ENCODE measurements around the gene OPHN1. TPM values are rescaled to one million over a fixed set of nuclear protein-coding genes. Genes with fewer than 3 reads are reported as not detected.
"Not testable (repeated sequence)": the region's sequence is repeated elsewhere in the genome, so short reads cannot be mapped to it uniquely, and the experiment has no call there.

The OPHN1 gene
- total RNA-seq, 2 experiments from 2014 or later = not detected

DNA sequence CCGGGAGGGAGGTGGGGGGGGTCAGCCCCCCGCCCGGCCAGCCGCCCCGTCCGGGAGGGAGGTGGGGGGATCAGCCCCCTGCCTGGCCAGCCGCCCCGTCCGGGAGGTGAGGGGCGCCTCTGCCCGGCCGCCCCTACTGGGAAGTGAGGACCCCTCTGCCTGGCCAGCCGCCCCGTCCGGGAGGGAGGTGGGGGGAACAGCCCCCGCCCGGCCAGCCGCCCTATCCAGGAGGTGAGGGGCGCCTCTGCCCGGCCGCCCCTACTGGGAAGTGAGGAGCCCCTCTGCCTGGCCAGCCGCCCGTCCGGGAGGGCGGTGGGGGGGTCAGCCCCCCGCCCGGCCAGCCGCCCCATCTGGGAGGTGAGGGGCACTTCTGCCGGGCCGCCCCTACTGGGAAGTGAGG is 106.5 kb downstream of the OPHN1 start:
- H3K4me3 Mint-ChIP-seq; CTCF ChIA-PET; H3K27me3 Mint-ChIP-seq (ENCODE audit: low read depth); H3K27ac Mint-ChIP-seq; intact Hi-C loops (cut with micrococcal nuclease); H3K9me3 Mint-ChIP-seq; H3K36me3 Mint-ChIP-seq (ENCODE audit: low read depth); DNase-seq; H3K4me1 Mint-ChIP-seq (ENCODE audit: low read depth): not testable (repeated sequence)

DNA sequence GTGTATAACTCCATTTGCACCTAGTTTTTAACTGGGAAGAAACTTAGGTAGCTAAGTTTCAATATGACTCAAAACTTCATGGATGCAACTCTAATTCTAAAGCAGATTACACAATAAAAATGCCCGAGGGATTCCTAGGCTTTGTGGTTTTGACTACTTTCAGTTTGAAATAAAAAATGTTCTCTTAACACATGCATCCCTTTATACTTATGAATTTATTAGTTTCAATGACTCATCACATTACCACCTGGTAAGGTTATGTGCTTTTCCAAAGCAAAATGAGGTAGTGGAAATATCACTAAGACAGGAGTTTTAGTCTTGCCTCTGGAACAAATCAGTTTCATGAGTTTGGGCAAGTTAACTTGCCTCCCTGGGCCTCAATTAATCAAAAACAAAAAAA is 125.5 kb downstream of the OPHN1 start:
- no peak overlapping the region for H3K4me3 Mint-ChIP-seq
- H3K27ac Mint-ChIP-seq = no peak overlapping the region
- intact Hi-C loops (cut with micrococcal nuclease) = no loop called here
- no peaks in the 10 kb centered on the region for H3K9me3 Mint-ChIP-seq
- no peaks in the 10 kb centered on the region for H3K36me3 Mint-ChIP-seq (ENCODE audit: low read depth)
- DNase-seq = no peak
- no peaks in the 10 kb centered on the region for H3K4me1 Mint-ChIP-seq (ENCODE audit: low read depth)
- CTCF ChIA-PET = no interaction called here
- H3K27me3 Mint-ChIP-seq (ENCODE audit: low read depth) = no peaks in the 10 kb centered on the region

GRCh38 chrX:68304602-68305001 is 128.7 kb downstream of the OPHN1 start:
- DNase-seq = no peak
- H3K27me3 Mint-ChIP-seq (ENCODE audit: low read depth) = no peaks in the 10 kb centered on the region
- no peaks in the 10 kb centered on the region for H3K36me3 Mint-ChIP-seq (ENCODE audit: low read depth)
- no peak overlapping the region for H3K27ac Mint-ChIP-seq
- intact Hi-C loops (cut with micrococcal nuclease) = no loop called here
- no peaks in the 10 kb centered on the region for H3K4me1 Mint-ChIP-seq (ENCODE audit: low read depth)
- H3K4me3 Mint-ChIP-seq = no peak overlapping the region
- CTCF ChIA-PET = no interaction called here
- no peaks in the 10 kb centered on the region for H3K9me3 Mint-ChIP-seq

GRCh38 chrX:68299898-68300297 is 133.4 kb downstream of the OPHN1 start:
- no peaks in the 10 kb centered on the region for H3K4me1 Mint-ChIP-seq (ENCODE audit: low read depth)
- intact Hi-C loops (cut with micrococcal nuclease) = no loop called here
- CTCF ChIA-PET = interaction anchor here (0.6 kb wide), 1 partner anchor 132 kb away, joined by 3 read pairs; no protein-coding TSS in a partner anchor
- H3K4me3 Mint-ChIP-seq = no peak overlapping the region
- DNase-seq = no peak
- H3K9me3 Mint-ChIP-seq = no peaks in the 10 kb centered on the region
- H3K36me3 Mint-ChIP-seq (ENCODE audit: low read depth) = no peaks in the 10 kb centered on the region
- no peaks in the 10 kb centered on the region for H3K27me3 Mint-ChIP-seq (ENCODE audit: low read depth)
- no peak overlapping the region for H3K27ac Mint-ChIP-seq

GRCh38 chrX:68292471-68292870 is 140.8 kb downstream of the OPHN1 start:
- Mint-ChIP-seq H3K4me3 (no peak overlapping the region), H3K27me3 (ENCODE audit: low read depth) (no peaks in the 10 kb centered on the region), H3K4me1 (ENCODE audit: low read depth) (no peaks in the 10 kb centered on the region), H3K27ac (no peak overlapping the region), H3K9me3 (no peaks in the 10 kb centered on the region), H3K36me3 (ENCODE audit: low read depth) (no peaks in the 10 kb centered on the region)
- no peak for DNase-seq
- CTCF ChIA-PET = no interaction called here
- intact Hi-C loops (cut with micrococcal nuclease) = no loop called here

GRCh38 chrX:68288127-68288526 is 145.2 kb downstream of the OPHN1 start:
- CTCF ChIA-PET = no interaction called here
- Mint-ChIP-seq H3K36me3 (ENCODE audit: low read depth) (no peaks in the 10 kb centered on the region), H3K27me3 (ENCODE audit: low read depth) (no peaks in the 10 kb centered on the region), H3K4me3 (no peak overlapping the region), H3K27ac (no peak overlapping the region), H3K4me1 (ENCODE audit: low read depth) (no peaks in the 10 kb centered on the region), H3K9me3 (no peaks in the 10 kb centered on the region)
- DNase-seq = no peak
- intact Hi-C loops (cut with micrococcal nuclease) = no loop called here

GRCh38 chrX:68287419-68287818 is 145.9 kb downstream of the OPHN1 start:
- H3K27me3 Mint-ChIP-seq (ENCODE audit: low read depth) = no peaks in the 10 kb centered on the region
- no peaks in the 10 kb centered on the region for H3K9me3 Mint-ChIP-seq
- no peaks in the 10 kb centered on the region for H3K4me1 Mint-ChIP-seq (ENCODE audit: low read depth)
- H3K27ac Mint-ChIP-seq = no peak overlapping the region
- no peak for DNase-seq
- intact Hi-C loops (cut with micrococcal nuclease) = no loop called here
- CTCF ChIA-PET = no interaction called here
- H3K4me3 Mint-ChIP-seq = no peak overlapping the region
- no peaks in the 10 kb centered on the region for H3K36me3 Mint-ChIP-seq (ENCODE audit: low read depth)

GRCh38 chrX:68286980-68287379 is 146.3 kb downstream of the OPHN1 start:
- Mint-ChIP-seq H3K9me3 (no peaks in the 10 kb centered on the region), H3K4me1 (ENCODE audit: low read depth) (no peaks in the 10 kb centered on the region), H3K27ac (no peak overlapping the region), H3K27me3 (ENCODE audit: low read depth) (no peaks in the 10 kb centered on the region), H3K4me3 (no peak overlapping the region), H3K36me3 (ENCODE audit: low read depth) (no peaks in the 10 kb centered on the region)
- intact Hi-C loops (cut with micrococcal nuclease) = no loop called here
- no peak for DNase-seq
- CTCF ChIA-PET = no interaction called here

- Mint-ChIP-seq H3K36me3 (ENCODE audit: low read depth) (no peaks in the 10 kb centered on the region), H3K27ac (no peak overlapping the region), H3K9me3 (no peaks in the 10 kb centered on the region), H3K4me1 (ENCODE audit: low read depth) (no peaks in the 10 kb centered on the region), H3K4me3 (no peak overlapping the region), H3K27me3 (ENCODE audit: low read depth) (no peaks in the 10 kb centered on the region)
- intact Hi-C loops (cut with micrococcal nuclease) = no loop called here
- CTCF ChIA-PET = no interaction called here
- DNase-seq = no peak
These were observed 147.2 kb downstream of the OPHN1 start for GRCh38 chrX:68286076-68286475.

- no peak overlapping the region for H3K27ac Mint-ChIP-seq
- no peaks in the 10 kb centered on the region for H3K9me3 Mint-ChIP-seq
- intact Hi-C loops (cut with micrococcal nuclease) = no loop called here
- CTCF ChIA-PET = no interaction called here
- no peaks in the 10 kb centered on the region for H3K4me1 Mint-ChIP-seq (ENCODE audit: low read depth)
- no peak overlapping the region for H3K4me3 Mint-ChIP-seq
- no peak for DNase-seq
- H3K36me3 Mint-ChIP-seq (ENCODE audit: low read depth) = no peaks in the 10 kb centered on the region
- H3K27me3 Mint-ChIP-seq (ENCODE audit: low read depth) = no peaks in the 10 kb centered on the region
These were observed 148.9 kb downstream of the OPHN1 start for GRCh38 chrX:68284281-68284904.

DNA sequence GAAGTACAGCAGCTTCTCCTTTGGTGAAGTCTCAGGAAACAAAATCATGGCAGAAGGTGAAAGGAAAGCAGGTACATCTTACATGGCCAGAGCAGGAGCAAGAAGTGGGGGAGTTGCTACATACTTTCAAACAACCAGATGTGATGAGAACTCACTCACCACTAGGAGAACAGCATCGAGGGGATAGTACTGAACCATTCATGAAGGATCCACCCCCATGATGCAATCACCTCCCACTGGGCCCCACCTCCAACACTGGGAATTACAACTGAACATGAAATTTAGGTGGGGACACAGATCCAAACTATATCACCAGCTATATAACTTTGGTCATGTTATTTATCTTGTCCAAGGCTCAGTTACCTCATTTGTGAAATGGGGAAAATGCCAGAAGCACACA is 159.4 kb downstream of the OPHN1 start:
- no peak for DNase-seq
- no peaks in the 10 kb centered on the region for H3K27me3 Mint-ChIP-seq (ENCODE audit: low read depth)
- H3K9me3 Mint-ChIP-seq = no peaks in the 10 kb centered on the region
- intact Hi-C loops (cut with micrococcal nuclease) = no loop called here
- CTCF ChIA-PET = no interaction called here
- H3K4me1 Mint-ChIP-seq (ENCODE audit: low read depth) = no peaks in the 10 kb centered on the region
- H3K36me3 Mint-ChIP-seq (ENCODE audit: low read depth) = no peaks in the 10 kb centered on the region
- H3K4me3 Mint-ChIP-seq = no peak overlapping the region
- H3K27ac Mint-ChIP-seq = no peak overlapping the region

DNA sequence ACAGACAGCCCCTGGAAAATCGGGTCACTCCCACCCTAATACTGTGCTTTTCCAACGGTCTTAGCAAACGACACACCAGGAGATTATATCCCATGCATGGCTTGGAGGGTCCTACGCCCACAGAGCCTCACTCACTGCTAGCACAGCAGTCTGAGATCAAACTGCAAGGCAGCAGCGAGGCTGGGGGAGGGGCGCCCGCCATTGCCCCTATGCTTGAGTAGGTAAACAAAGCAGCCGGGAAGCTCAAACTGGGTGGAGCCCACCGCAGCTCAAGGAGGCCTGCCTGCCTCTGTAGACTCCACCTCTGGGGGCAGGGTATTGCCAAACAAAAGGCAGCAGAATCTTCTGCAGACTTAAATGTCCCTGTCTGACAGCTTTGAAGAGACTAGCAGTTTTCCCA is 168.5 kb downstream of the OPHN1 start:
- H3K9me3 Mint-ChIP-seq; intact Hi-C loops (cut with micrococcal nuclease); H3K4me1 Mint-ChIP-seq (ENCODE audit: low read depth); H3K27ac Mint-ChIP-seq; CTCF ChIA-PET; H3K4me3 Mint-ChIP-seq; H3K36me3 Mint-ChIP-seq (ENCODE audit: low read depth); DNase-seq; H3K27me3 Mint-ChIP-seq (ENCODE audit: low read depth): not testable (repeated sequence)

DNA sequence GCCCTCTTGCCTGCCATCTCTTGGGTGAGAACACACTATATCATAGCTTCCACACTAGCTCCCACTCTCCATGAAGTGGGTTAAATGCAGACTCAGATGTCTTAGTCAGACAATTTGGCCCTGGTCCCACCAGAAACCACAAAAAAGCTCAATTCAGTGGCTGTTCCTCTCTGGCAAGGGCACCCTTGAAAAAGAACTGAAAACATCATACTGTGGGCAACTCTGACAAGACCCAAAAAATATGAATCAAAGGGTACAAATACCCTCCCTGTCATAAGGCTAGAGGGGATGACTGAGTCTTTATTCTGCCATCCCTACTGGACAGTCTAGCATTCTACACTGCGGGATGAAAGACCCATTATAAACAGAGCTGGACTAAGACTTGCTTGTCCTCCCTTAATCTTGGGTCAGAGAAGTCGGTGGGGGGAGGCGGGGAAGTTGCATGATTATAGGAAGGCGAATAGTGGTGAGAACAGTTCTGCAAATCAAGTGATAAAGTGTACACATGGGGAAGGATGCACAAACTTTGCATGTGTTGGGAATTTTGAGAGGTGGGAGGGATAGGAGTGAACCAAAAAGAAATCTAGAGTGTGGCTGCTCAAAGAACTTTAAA is 172.1 kb downstream of the OPHN1 start:
- Mint-ChIP-seq H3K4me1 (ENCODE audit: low read depth) (no peaks in the 10 kb centered on the region), H3K9me3 (no peaks in the 10 kb centered on the region)
- CTCF ChIA-PET = no interaction called here

More for the DNA sequence above, 172.1 kb downstream of the OPHN1 start:
- H3K27ac Mint-ChIP-seq = no peak overlapping the region
- H3K4me3 Mint-ChIP-seq = no peak overlapping the region
- no peaks in the 10 kb centered on the region for H3K36me3 Mint-ChIP-seq (ENCODE audit: low read depth)
- peaks cover 6% of the 10 kb centered on the region for H3K27me3 Mint-ChIP-seq (ENCODE audit: low read depth)
- intact Hi-C loops (cut with micrococcal nuclease) = no loop called here
- no peak for DNase-seq

All from activated naive CD4-positive, alpha-beta T cell treated with anti-CD3 and anti-CD28 coated beads for 36 hours (primary cell).